ENCODE data around the gene PTBP1.
"Not testable (repeated sequence)": the region's sequence is repeated elsewhere in the genome, so short reads cannot be mapped to it uniquely, and the experiment has no call there.

Gene PTBP1

GRCh38 chr19:827710-828321 lies 30.6 kb downstream of the PTBP1 start, which contains the start of gene AZU1:
Gene AZU1 (plus strand): TSS chr19:827837. CDS start chr19:827847, 10 bp downstream.
- no peak for DNase-seq (ENCODE audit: low read depth)

GRCh38 chr19:829129-829758 lies 32.0 kb downstream of the PTBP1 start:
- DNase-seq (ENCODE audit: low read depth), result no peak

- no peak for DNase-seq (ENCODE audit: low read depth)
Observed at GRCh38 chr19:831407-832369, 34.4 kb downstream of the PTBP1 start.

GRCh38 chr19:834216-834615 lies 37.0 kb downstream of the PTBP1 start:
- DNase-seq (ENCODE audit: low read depth), result no peak

GRCh38 chr19:835210-835810 lies 38.1 kb downstream of the PTBP1 start:
- no peak for DNase-seq (ENCODE audit: low read depth)

- DNase-seq (ENCODE audit: low read depth), result no peak
Observed at GRCh38 chr19:840519-841206, 43.4 kb downstream of the PTBP1 start, which contains the start of gene PRTN3. Gene PRTN3 (plus strand): TSS chr19:840999. CDS start chr19:841009, 10 bp downstream.

GRCh38 chr19:842802-843179 lies 45.5 kb downstream of the PTBP1 start:
- not testable (repeated sequence) for DNase-seq (ENCODE audit: low read depth)

- no peak for DNase-seq (ENCODE audit: low read depth)
Observed at GRCh38 chr19:843180-843835, 46.1 kb downstream of the PTBP1 start.

- DNase-seq (ENCODE audit: low read depth), result no peak
Observed at GRCh38 chr19:843836-844545, 46.7 kb downstream of the PTBP1 start.

- no peak for DNase-seq (ENCODE audit: low read depth)
Observed at GRCh38 chr19:844546-844971, 47.3 kb downstream of the PTBP1 start.

- DNase-seq (ENCODE audit: low read depth), result no peak
Observed at GRCh38 chr19:845707-846521, 48.7 kb downstream of the PTBP1 start.

- no peak for DNase-seq (ENCODE audit: low read depth)
Observed at GRCh38 chr19:848386-848921, 51.2 kb downstream of the PTBP1 start.

- not testable (repeated sequence) for DNase-seq (ENCODE audit: low read depth)
Observed at GRCh38 chr19:849195-849594, 51.9 kb downstream of the PTBP1 start.

GRCh38 chr19:850221-850978 lies 53.1 kb downstream of the PTBP1 start:
- no peak for DNase-seq (ENCODE audit: low read depth)

- no peak for DNase-seq (ENCODE audit: low read depth)
Observed at GRCh38 chr19:850979-851335, 53.7 kb downstream of the PTBP1 start.

GRCh38 chr19:852136-853013 lies 55.1 kb downstream of the PTBP1 start, which contains the start of gene ELANE:
Gene ELANE (plus strand): TSS chr19:852303. CDS start chr19:852329, 26 bp downstream.
- no peak for DNase-seq (ENCODE audit: low read depth)

- DNase-seq (ENCODE audit: low read depth), result no peak
Observed at GRCh38 chr19:853014-853585, 55.8 kb downstream of the PTBP1 start.
